OCI-LY7 (cell line): ENCODE measurements around the gene CLSTN1. TPM values are rescaled to one million over a fixed set of nuclear protein-coding genes. Genes with fewer than 3 reads are reported as not detected.
"Not testable (repeated sequence)": the region's sequence is repeated elsewhere in the genome, so short reads cannot be mapped to it uniquely, and the experiment has no call there.

Experiments used
- BruUV-seq: library from RNA; stranded (reverse); fragments of 400-500 nt; replicated peaks from 2 replicates; lab custom pipeline; 2021; lab: Mats Ljungman, UMichigan
- CTCF ChIA-PET: fragments of 300-600 bp; sonication (Branson Sonifier 250); formaldehyde crosslinking; loops from one replicate; lab custom pipeline; 2022; ENCODE audit warnings: antibody characterized with exemption; ENCODE audit not compliant: unreplicated experiment; lab: Charles Lee
- POLR2A ChIA-PET: fragments of 300-600 bp; sonication (Branson Sonifier 250); formaldehyde crosslinking; loops from one replicate; lab custom pipeline; 2022; ENCODE audit warnings: antibody characterized with exemption; lab: Charles Lee
- DNase-seq: peaks from one replicate; pipeline ENCODE4 v3.0.0-alpha.2; 2015; ENCODE audit warnings: low spot score
- H2AFZ ChIP-seq: fragments of 200-600 bp; sonication (generic), shearing (Covaris generic); 2 replicates; pipeline ENCODE4 v1.6.1; 2014; ENCODE audit warnings: mild to moderate bottlenecking, antibody characterized with exemption, low read length, moderate library complexity
- H3K27ac ChIP-seq: fragments of 200-600 bp; sonication (generic); 2 replicates; pipeline ENCODE4 v1.5.1; 2014; ENCODE audit warnings: mixed run types, low read depth, mild to moderate bottlenecking, moderate library complexity, low read length, inconsistent platforms; ENCODE audit not compliant: poor library complexity, severe bottlenecking
- H3K36me3 ChIP-seq: fragments of 200-600 bp; sonication (generic); 2 replicates; pipeline ENCODE4 v1.6.1; 2014; ENCODE audit warnings: mild to moderate bottlenecking, antibody characterized with exemption, low read length, moderate library complexity, mixed read lengths; ENCODE audit not compliant: insufficient read depth
- H3K4me1 ChIP-seq: fragments of 200-600 bp; sonication (generic); 2 replicates; pipeline ENCODE4 v1.5.1; 2014; ENCODE audit warnings: mild to moderate bottlenecking, low read length; ENCODE audit not compliant: insufficient read depth, poor library complexity, severe bottlenecking
- H3K4me2 ChIP-seq: fragments of 200-600 bp; sonication (generic); 2 replicates; pipeline ENCODE4 v1.6.1; 2014; ENCODE audit warnings: mild to moderate bottlenecking, low read length
- H3K4me3 ChIP-seq: fragments of 200-600 bp; sonication (generic); 2 replicates; pipeline ENCODE4 v1.5.1; 2014; ENCODE audit warnings: mild to moderate bottlenecking, low read depth, low read length; ENCODE audit not compliant: poor library complexity, severe bottlenecking
- H3K79me2 ChIP-seq: fragments of 200-600 bp; sonication (generic); 2 replicates; pipeline ENCODE4 v1.6.1; 2016; ENCODE audit warnings: low read depth, mild to moderate bottlenecking, low read length, moderate library complexity, mixed read lengths; ENCODE audit not compliant: insufficient read depth
- H3K9me2 ChIP-seq: fragments of 200-600 bp; sonication (generic); 2 replicates; pipeline ENCODE4 v1.6.1; 2016; ENCODE audit warnings: mild to moderate bottlenecking, low read length, mixed read lengths; ENCODE audit not compliant: insufficient read depth
- H3K9me3 ChIP-seq: fragments of 200-600 bp; sonication (generic); 2 replicates; pipeline ENCODE4 v1.6.1; 2014; ENCODE audit warnings: mild to moderate bottlenecking, mixed run types, low read length, mixed read lengths
- H4K20me1 ChIP-seq: fragments of 200-600 bp; sonication (generic); 2 replicates; pipeline ENCODE4 v1.6.1; 2014; ENCODE audit warnings: mild to moderate bottlenecking, antibody characterized with exemption, low read length, moderate library complexity, mixed read lengths; ENCODE audit not compliant: insufficient read depth
- CTCF ChIP-seq: fragments of 200-600 bp; sonication (generic); conservative IDR thresholded peaks from 2 replicates; pipeline ENCODE4 v1.5.1; 2014; ENCODE audit warnings: mild to moderate bottlenecking, antibody characterized with exemption, low read length, moderate library complexity, mixed read lengths
- EZH2phosphoT487 ChIP-seq: fragments of 200-600 bp; sonication (generic); IDR thresholded peaks from 2 replicates; pipeline ENCODE4 v1.6.1; 2018; ENCODE audit warnings: low read depth, borderline replicate concordance, mild to moderate bottlenecking, mixed run types, antibody characterized with exemption, low read length, moderate library complexity, mixed read lengths
- intact Hi-C: fragments of 100-400 bp; cut with micrococcal nuclease; formaldehyde crosslinking; loops from one replicate; pipeline ENCODE4 v1.10.0; 2022; ENCODE audit not compliant: unreplicated experiment
- total RNA-seq, 2 experiments: library from RNA; depleted of rRNA in 1 of 2; stranded (reverse); fragments of >200 nt in 1 of 2; shearing (Covaris generic) in 1 of 2; gene quantifications; 2 replicates each; pipeline ENCODE4 v1.2.3, GENCODE V29; 2014 to 2022

The CLSTN1 gene
- total RNA-seq, 2 experiments from 2014 or later, result 58.6 to 124 TPM

- H3K36me3 ChIP-seq, result peaks cover 38% of the 10 kb centered on the region
- no peak overlapping the region for H2AFZ ChIP-seq
- peaks cover 35% of the 10 kb centered on the region for H3K79me2 ChIP-seq
- H3K27ac ChIP-seq, result no peak overlapping the region
- H3K4me3 ChIP-seq, result no peak overlapping the region
- TF ChIP-seq EZH2phosphoT487 (no peak), CTCF (no peak)
- no peaks in the 10 kb centered on the region for H3K9me3 ChIP-seq
- BruUV-seq, result no TSS peak
- no peaks in the 10 kb centered on the region for H3K9me2 ChIP-seq
- H3K4me2 ChIP-seq, result no peak overlapping the region
- ChIA-PET CTCF (no interaction called here), POLR2A (interaction anchor here (0.7 to 1.1 kb wide), 2 partner anchors 10 to 97 kb away, joined by 3 read pairs; no protein-coding TSS in a partner anchor)
- DNase-seq, result no peak
- H3K4me1 ChIP-seq, result no peaks in the 10 kb centered on the region
- H4K20me1 ChIP-seq, result no peaks in the 10 kb centered on the region
- intact Hi-C loops, result no loop called here
Measured at GRCh38 chr1:9766759-9767442, 56.9 kb downstream of the CLSTN1 start.

DNA sequence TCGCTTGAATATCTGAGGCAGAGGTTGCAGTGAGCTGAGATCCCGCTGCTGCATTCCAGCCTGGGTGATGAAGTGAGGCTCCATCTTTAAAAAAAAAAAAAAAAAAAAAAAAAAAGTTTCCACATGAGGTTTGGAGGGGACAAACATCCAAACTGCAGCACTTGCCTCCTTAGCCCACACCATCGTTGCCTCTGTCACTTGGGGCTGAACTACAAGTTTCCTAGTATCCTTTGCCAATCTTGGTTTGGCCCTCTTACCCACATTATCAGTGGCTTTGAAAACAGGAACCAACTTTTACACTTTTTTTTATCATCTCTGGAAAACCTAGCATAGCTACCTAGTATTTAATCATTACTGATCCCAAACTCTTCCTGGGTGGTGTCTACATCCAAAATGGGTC is 59.2 kb downstream of the CLSTN1 start:
- peaks cover 44% of the 10 kb centered on the region for H3K36me3 ChIP-seq
- no peaks in the 10 kb centered on the region for H3K4me1 ChIP-seq
- H3K4me2 ChIP-seq, result no peak overlapping the region
- no peak overlapping the region for H3K4me3 ChIP-seq
- DNase-seq, result no peak
- H3K9me3 ChIP-seq, result no peaks in the 10 kb centered on the region
- TF ChIP-seq EZH2phosphoT487 (no peak), CTCF (no peak)
- TSS peak; percentile 21 for BruUV-seq
- H3K27ac ChIP-seq, result no peak overlapping the region
- intact Hi-C loops, result no loop called here
- peaks cover 40% of the 10 kb centered on the region for H3K79me2 ChIP-seq
- H3K9me2 ChIP-seq, result no peaks in the 10 kb centered on the region
- ChIA-PET POLR2A (interaction anchor here (0.8 kb wide), 1 partner anchor 18 kb away, joined by 3 read pairs; no protein-coding TSS in a partner anchor), CTCF (no interaction called here)
- no peaks in the 10 kb centered on the region for H4K20me1 ChIP-seq
- no peak overlapping the region for H2AFZ ChIP-seq

GRCh38 chr1:9763914-9764313 is 59.9 kb downstream of the CLSTN1 start:
- Histone ChIP-seq H3K9me3 (no peaks in the 10 kb centered on the region), H3K79me2 (peaks cover 40% of the 10 kb centered on the region), H3K36me3 (peaks cover 44% of the 10 kb centered on the region), H3K4me1 (no peaks in the 10 kb centered on the region), H3K27ac (no peak overlapping the region), H2AFZ (no peak overlapping the region), H3K4me3 (no peak overlapping the region), H3K9me2 (no peaks in the 10 kb centered on the region), H3K4me2 (no peak overlapping the region), H4K20me1 (no peaks in the 10 kb centered on the region)
- TF ChIP-seq CTCF, result no peak
- TF ChIP-seq EZH2phosphoT487, result no peak
- ChIA-PET CTCF (no interaction called here), POLR2A (no interaction called here)
- DNase-seq, result no peak
- intact Hi-C loops, result no loop called here
- no TSS peak for BruUV-seq

DNA sequence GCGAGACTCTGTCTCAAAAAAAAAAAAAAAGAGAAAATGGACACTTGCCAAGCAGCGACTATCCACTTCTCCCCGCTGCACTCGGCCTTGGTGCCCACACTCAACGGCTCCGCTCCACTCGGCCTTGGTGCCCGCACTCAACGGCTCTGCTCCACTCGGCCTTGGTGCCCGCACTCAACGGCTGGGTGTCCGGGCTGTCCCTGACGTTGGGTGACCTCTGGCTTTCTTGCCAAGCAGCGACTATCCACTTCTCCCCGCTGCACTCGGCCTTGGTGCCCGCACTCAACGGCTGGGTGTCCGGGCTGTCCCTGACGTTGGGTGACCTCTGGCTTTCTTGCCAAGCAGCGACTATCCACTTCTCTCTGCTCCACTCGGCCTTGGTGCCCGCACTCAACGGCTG is 61.3 kb downstream of the CLSTN1 start:
- H3K9me3 ChIP-seq, POLR2A ChIA-PET, H3K27ac ChIP-seq, CTCF ChIA-PET, H4K20me1 ChIP-seq, H2AFZ ChIP-seq, intact Hi-C loops, H3K4me2 ChIP-seq, DNase-seq, H3K4me3 ChIP-seq, H3K4me1 ChIP-seq, BruUV-seq, H3K9me2 ChIP-seq: not testable (repeated sequence)
- Histone ChIP-seq H3K36me3 (peaks cover 54% of the 10 kb centered on the region), H3K79me2 (peaks cover 40% of the 10 kb centered on the region; the same call in 1 of the 2 replicates)
